Measurements from ENCODE around the gene RPTOR. TPM values are rescaled to one million over a fixed set of nuclear protein-coding genes. Genes with fewer than 3 reads are reported as not detected.

Gene RPTOR
- total and polyA plus RNA-seq, 2 donors (not counting 1 experiment from before 2014, with no cell fraction given) = 6.7 to 22.8 TPM

GRCh38 chr17:80720610-80721577, 176.3 kb downstream of the RPTOR start:
- Histone ChIP-seq H3K79me2 (ENCODE audit: control insufficient read depth, insufficient read depth, low read length) (peaks cover 5% of the 10 kb centered on the region), H3K4me2 (ENCODE audit: extremely low read depth, insufficient read depth, low read length) (no peak overlapping the region), H3K9ac (ENCODE audit: insufficient read depth, low read length) (no peak overlapping the region), H3K27ac (ENCODE audit: insufficient read depth, low read length) (no peak overlapping the region), H3K27me3 (ENCODE audit: control insufficient read depth, insufficient read depth, low read length) (no peaks in the 10 kb centered on the region), H4K20me1 (ENCODE audit: control insufficient read depth, extremely low read depth, insufficient read depth, low read length) (no peaks in the 10 kb centered on the region), H3K9me3 (ENCODE audit: control insufficient read depth, insufficient read depth, low read depth, low read length) (no peaks in the 10 kb centered on the region), H3K4me3 (replicated peaks in 1 of 4; ENCODE audit: control extremely low read depth in 1 of 4, insufficient read depth in 1 of 4, low read depth in 3 of 4, low read length in 4 of 4) (no peak overlapping the region), H2AFZ (ENCODE audit: low read length) (no peak overlapping the region), H3K36me3 (ENCODE audit: control insufficient read depth, insufficient read depth, low read length) (no peaks in the 10 kb centered on the region), H3K4me1 (ENCODE audit: control insufficient read depth, extremely low read depth, insufficient read depth, low read length) (peaks cover 14% of the 10 kb centered on the region)
- no peak for TF ChIP-seq EZH2 (IDR thresholded peaks at IDR 0.05; ENCODE audit: low read length, missing control alignments)
- no peak for TF ChIP-seq CTCF (conservative IDR thresholded peaks at IDR 0.05 in 1 of 2, IDR thresholded peaks at IDR 0.05 in 1 of 2; ENCODE audit: low read depth in 1 of 2, low read length in 2 of 2)
- peak; percentile 62 to 75 for DNase-seq (ENCODE audit: low read depth in 2 of 2)

GRCh38 chr17:80722661-80723060, 178.0 kb downstream of the RPTOR start:
- DNase-seq (ENCODE audit: low read depth in 2 of 2) = no peak
- H4K20me1 ChIP-seq (ENCODE audit: control insufficient read depth, extremely low read depth, insufficient read depth, low read length) = no peaks in the 10 kb centered on the region
- peaks cover 27% of the 10 kb centered on the region for H3K4me1 ChIP-seq (ENCODE audit: control insufficient read depth, extremely low read depth, insufficient read depth, low read length)
- TF ChIP-seq CTCF (conservative IDR thresholded peaks at IDR 0.05 in 1 of 2, IDR thresholded peaks at IDR 0.05 in 1 of 2; ENCODE audit: low read depth in 1 of 2, low read length in 2 of 2) (no peak), EZH2 (IDR thresholded peaks at IDR 0.05; ENCODE audit: low read length, missing control alignments) (no peak)
- H3K27me3 ChIP-seq (ENCODE audit: control insufficient read depth, insufficient read depth, low read length) = no peaks in the 10 kb centered on the region
- H2AFZ ChIP-seq (ENCODE audit: low read length) = no peak overlapping the region
- no peak overlapping the region for H3K4me3 ChIP-seq (replicated peaks in 1 of 4; ENCODE audit: control extremely low read depth in 1 of 4, insufficient read depth in 1 of 4, low read depth in 3 of 4, low read length in 4 of 4)
- no peak overlapping the region for H3K4me2 ChIP-seq (ENCODE audit: extremely low read depth, insufficient read depth, low read length)
- H3K36me3 ChIP-seq (ENCODE audit: control insufficient read depth, insufficient read depth, low read length) = no peaks in the 10 kb centered on the region
- H3K9ac ChIP-seq (ENCODE audit: insufficient read depth, low read length) = no peak overlapping the region
- H3K27ac ChIP-seq (ENCODE audit: insufficient read depth, low read length) = no peak overlapping the region
- peaks cover 5% of the 10 kb centered on the region for H3K79me2 ChIP-seq (ENCODE audit: control insufficient read depth, insufficient read depth, low read length)
- H3K9me3 ChIP-seq (ENCODE audit: control insufficient read depth, insufficient read depth, low read depth, low read length) = no peaks in the 10 kb centered on the region

GRCh38 chr17:80724775-80725266, 180.2 kb downstream of the RPTOR start:
- no peak overlapping the region for H3K4me3 ChIP-seq (replicated peaks in 1 of 4; ENCODE audit: control extremely low read depth in 1 of 4, insufficient read depth in 1 of 4, low read depth in 3 of 4, low read length in 4 of 4)
- H3K4me2 ChIP-seq (ENCODE audit: extremely low read depth, insufficient read depth, low read length) = peak overlapping the region; percentile 8
- no peaks in the 10 kb centered on the region for H3K27me3 ChIP-seq (ENCODE audit: control insufficient read depth, insufficient read depth, low read length)
- peaks cover 29% of the 10 kb centered on the region for H3K4me1 ChIP-seq (ENCODE audit: control insufficient read depth, extremely low read depth, insufficient read depth, low read length)
- DNase-seq (ENCODE audit: low read depth in 2 of 2) = peak; percentile 75 to 84
- no peaks in the 10 kb centered on the region for H3K9me3 ChIP-seq (ENCODE audit: control insufficient read depth, insufficient read depth, low read depth, low read length)
- H3K27ac ChIP-seq (ENCODE audit: insufficient read depth, low read length) = peak overlapping the region; percentile 64
- no peak for TF ChIP-seq CTCF (conservative IDR thresholded peaks at IDR 0.05 in 1 of 2, IDR thresholded peaks at IDR 0.05 in 1 of 2; ENCODE audit: low read depth in 1 of 2, low read length in 2 of 2)
- no peak overlapping the region for H2AFZ ChIP-seq (ENCODE audit: low read length)
- H3K9ac ChIP-seq (ENCODE audit: insufficient read depth, low read length) = peak overlapping the region; percentile 44
- H3K79me2 ChIP-seq (ENCODE audit: control insufficient read depth, insufficient read depth, low read length) = peaks cover 5% of the 10 kb centered on the region
- H4K20me1 ChIP-seq (ENCODE audit: control insufficient read depth, extremely low read depth, insufficient read depth, low read length) = no peaks in the 10 kb centered on the region
- H3K36me3 ChIP-seq (ENCODE audit: control insufficient read depth, insufficient read depth, low read length) = no peaks in the 10 kb centered on the region
